NCI-H1417 (cell line): Measurements from ENCODE around the gene PAX8.

Experiments
- DNase-seq, 3 experiments: peaks; one replicate each; lab custom pipeline; 2025; lab: John Stamatoyannopoulos, UW

The PAX8 gene

DNA sequence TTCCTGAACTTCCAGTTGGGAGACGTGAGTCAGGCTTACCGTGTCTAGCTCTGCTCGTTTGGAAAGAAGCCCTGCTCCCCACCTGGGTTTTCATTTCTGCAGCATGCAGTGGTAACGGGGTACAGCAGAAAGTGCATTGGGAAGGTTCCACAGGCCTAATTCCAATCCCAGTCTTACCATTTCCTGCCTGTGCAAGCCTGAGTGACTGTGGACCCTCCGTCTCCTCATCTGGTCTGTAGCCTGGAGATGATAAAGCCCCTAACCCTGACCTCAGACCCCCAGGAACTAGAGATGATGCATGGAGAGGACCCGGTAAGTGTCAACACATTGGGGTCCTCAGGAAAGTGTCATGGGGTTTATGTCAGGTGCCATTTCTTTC lies 110.8 kb downstream of the PAX8 start:
- DNase-seq, result no peak

DNA sequence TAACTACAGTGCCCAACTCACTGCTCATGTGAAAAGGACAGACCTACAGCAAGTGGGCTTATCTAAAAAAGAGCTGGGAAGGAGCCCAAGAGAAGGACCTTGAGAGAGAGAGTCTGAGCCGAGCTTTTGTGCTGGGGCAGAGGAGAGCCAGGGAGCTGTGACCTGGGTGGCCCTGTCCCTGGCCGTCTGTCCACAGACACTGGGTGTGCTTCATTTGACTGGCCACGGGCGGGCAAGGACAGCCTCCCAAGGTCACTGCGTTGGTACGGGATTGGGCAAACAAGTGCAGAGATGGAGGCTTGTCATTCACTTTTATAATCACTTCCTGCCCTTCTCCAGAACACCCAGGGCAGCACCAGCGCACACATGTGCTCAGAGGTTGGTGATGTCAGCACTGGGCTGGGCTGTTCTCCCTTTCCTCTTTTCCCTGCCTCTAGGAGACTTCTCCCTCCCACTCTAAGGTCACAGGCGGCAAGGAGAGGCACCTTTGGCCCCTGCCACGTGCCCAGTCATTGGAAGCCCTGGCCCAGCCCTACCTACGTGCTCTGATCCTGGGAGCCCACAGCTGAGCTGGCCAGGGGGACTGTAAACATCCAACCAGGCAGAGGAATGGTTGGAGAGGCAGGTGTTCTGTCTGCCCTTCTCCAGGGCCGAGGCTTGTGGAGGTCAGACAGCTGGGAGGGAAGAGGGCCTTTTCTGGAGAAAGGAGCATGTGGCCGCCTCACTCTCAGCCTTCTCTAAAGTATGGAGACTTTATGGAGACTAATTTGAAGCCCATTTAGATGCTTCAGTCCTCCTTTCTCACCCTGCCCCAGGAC lies 111.4 kb downstream of the PAX8 start:
- DNase-seq, result peak in 2 of 3 experiments; percentile 32 to 63

DNA sequence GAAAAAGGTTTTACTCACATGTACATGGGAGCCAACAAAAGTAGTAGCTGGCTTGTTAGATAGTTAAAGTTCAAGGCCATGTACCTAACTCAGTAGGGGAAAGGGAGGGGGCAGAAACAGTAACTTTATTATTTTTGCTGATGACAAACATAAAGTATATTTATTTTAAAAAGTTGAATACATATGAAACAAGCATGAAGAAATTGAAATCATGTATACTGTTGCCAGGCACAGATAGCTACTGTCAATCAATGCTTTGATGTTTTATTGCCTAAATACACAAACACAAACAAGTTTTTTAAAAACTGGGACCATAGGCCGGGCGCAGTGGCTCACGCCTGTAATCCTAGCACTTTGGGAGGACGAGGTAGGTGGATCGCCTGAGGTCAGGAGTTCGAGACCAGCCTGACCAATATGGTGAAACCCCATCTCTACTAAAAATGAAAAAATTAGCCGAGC lies 112.5 kb downstream of the PAX8 start:
- no peak for DNase-seq
